NCI-H1417 treated with DMSO at 0.1 percent for 48 hours (cell line): ENCODE results near the gene CCDC200.
"Not testable (repeated sequence)": the region's sequence is repeated elsewhere in the genome, so short reads cannot be mapped to it uniquely, and the experiment has no call there.

Experiments used
- DNase-seq: peaks from one replicate; lab custom pipeline; 2025; lab: John Stamatoyannopoulos, UW

Gene CCDC200

GRCh38 chr17:43216369-43216761 lies 12.1 kb downstream of the CCDC200 start:
- DNase-seq: no peak

DNA sequence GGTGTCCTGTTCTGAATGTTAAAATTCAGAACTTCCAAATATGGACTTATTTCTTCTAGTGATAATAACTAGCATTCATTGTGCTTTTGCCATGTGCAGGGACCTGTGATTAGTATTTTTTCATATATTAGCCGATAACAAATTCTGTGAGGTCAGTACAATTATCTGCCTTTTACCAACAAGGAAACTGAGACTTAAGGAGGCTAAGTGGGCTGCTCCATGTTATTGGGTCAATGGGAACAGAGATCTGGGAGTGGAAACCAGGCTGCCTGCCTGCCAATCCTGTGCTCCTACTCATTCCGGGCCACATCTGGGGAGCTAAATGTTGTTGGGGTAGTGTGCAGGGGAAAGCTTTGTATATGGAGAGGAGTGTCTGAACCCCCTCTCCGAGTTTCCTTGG lies 13.1 kb downstream of the CCDC200 start:
- no peak for DNase-seq

DNA sequence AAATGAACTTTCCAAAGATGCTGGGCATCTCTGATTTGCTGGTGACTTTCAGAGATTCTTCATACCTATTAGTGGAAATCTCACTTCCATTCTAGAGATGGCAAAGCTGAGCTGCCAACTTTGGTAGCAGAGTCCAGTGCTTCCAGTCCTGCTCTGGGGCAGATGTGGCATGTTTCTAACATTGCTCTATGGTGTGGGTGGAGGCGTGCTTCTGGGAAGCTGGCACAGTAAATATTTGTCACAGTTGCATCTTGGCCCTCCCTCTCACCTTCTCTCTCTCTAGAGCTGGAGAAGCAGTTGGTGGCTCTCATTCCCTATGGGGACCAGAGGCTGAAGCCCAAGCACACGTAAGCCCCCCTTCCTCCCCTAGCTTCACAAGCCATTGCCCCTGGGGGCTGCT lies 14.9 kb downstream of the CCDC200 start:
- no peak for DNase-seq

- no peak for DNase-seq
Observed at GRCh38 chr17:43212641-43213490, 15.6 kb downstream of the CCDC200 start.

GRCh38 chr17:43211480-43212402 lies 16.7 kb downstream of the CCDC200 start, which contains the start of gene TMEM106A:
Gene TMEM106A, plus strand, starts transcription at chr17:43211875. Its CDS starts 1,167 bp downstream, at chr17:43213042.
- no peak for DNase-seq

- DNase-seq: no peak
Observed at GRCh38 chr17:43211123-43211479, 17.3 kb downstream of the CCDC200 start.

DNA sequence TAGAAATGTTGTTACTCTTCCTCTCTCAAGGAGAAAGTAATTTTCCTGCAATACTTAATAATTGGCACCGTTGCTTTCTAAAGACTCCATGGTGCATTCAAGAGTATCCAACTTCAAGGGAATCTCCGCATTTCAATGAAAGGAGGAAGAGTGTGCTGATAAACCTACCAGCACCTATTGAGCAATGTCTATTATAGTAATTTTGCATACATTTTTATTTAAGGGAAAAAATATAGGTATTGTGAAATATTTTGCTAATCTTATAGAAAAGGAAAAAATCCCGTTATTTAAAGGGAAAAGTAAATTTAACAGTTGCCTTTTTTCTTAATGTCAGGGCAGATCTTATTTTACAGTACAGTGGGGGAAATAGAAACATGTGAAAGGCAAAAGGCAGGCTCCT lies 17.8 kb downstream of the CCDC200 start:
- DNase-seq: no peak

DNA sequence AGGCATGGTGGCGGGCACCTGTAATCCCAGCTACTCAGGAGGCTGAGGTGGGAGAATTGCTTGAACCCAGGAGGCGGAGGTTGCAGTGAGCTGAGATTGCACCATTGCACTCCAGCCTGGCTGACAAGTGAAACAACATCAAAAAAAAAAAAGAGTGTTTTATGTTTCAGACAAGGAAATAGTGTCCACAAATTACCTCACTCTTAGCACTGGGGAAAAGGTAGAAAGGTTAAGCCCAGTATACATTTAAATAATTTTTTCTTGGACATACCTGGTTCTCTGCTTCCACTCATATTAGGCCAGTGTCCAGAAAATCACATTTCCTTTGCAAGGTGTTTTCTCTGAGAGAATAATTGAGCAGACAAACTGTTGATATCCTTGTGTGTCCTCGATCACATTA lies 25.4 kb downstream of the CCDC200 start:
- not testable (repeated sequence) for DNase-seq

- DNase-seq: no peak
Observed at GRCh38 chr17:43200127-43200526, 28.3 kb downstream of the CCDC200 start.

GRCh38 chr17:43199633-43200032 lies 28.8 kb downstream of the CCDC200 start:
- no peak for DNase-seq

DNA sequence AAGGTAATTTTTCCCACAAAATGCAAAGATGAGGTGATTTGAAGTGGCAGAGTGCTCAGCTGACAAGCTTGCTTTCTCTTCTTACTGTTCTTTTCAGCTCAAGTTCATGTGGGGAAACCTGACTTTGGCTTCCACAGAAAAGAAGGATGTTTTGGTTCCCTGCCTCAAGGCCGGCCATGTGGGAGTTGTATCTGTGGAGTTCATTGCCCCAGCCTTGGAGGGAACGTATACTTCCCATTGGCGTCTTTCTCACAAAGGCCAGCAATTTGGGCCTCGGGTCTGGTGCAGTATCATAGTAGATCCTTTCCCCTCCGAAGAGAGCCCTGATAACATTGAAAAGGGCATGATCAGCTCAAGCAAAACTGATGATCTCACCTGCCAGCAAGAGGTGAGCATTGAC lies 35.2 kb downstream of the CCDC200 start:
- DNase-seq: no peak

GRCh38 chr17:43186656-43187055 lies 41.8 kb downstream of the CCDC200 start:
- not testable (repeated sequence) for DNase-seq

- no peak for DNase-seq
Observed at GRCh38 chr17:43183921-43184320, 44.5 kb downstream of the CCDC200 start.

DNA sequence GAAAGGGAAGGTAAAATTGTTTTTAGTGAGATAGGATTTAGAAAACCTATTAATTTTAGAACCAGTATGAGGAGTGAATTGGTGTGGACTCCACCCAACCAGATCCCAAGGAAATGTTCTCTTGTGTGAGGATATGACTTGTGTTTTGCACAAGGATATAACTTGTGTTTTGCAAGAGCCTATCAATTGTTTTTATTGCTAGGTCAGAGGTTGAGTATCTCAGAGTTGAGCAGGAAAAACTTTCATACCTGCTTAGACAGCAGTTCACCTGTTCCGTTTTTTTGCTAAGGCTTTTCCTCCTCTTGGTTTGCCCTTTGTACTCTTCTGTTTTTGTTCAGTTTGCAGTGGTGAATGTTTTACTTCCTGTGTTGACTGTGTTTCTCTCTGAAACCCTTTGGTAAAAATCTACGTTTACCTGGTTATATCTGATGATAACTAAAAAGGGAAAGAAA lies 52.3 kb downstream of the CCDC200 start:
- DNase-seq: no peak

GRCh38 chr17:43175213-43176118 lies 53.0 kb downstream of the CCDC200 start:
- no peak for DNase-seq

DNA sequence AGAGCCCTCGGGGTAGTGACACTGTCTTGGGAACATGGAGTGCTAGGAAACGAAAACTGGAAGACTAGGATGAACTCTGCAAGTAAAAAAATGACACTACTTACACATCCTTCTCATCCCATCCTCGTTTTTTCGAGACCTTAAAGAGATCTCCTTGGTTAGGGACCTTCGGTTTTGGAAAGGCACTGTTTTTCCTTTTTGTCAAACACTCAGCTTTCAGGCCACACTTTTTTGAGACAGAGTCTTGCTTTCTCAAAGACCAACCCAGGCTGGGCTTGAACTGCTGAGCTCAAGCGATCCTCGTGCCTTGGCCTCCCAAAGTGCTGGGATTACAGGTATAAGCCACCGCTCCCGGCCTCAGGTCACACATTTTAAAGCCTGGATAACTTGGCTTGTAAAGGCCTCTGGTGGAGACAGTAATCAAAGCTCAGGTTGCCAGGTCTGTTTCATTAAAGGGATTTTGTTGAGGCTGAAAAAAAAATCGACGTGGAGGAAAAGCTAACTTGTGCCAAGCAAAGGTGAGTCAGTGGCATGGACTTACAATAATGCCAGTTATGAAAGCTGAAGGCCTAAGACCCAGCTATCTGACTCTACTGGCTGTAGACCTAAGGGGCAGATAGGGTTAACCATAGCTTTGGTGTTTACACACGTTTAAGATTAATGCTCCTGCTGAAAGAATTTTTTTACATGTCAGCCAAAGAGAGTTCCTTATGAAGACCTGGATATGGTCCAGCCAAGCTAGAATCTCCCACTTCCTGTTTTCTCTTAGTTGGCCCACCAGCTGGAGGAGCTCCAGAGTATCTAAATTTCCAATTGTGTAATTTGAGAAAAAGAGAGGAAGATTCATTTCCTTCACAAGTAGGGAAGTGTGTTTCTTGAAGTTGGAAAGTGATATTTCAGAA lies 56.6 kb downstream of the CCDC200 start:
- DNase-seq: no peak
